Measurements from ENCODE around the gene CHCHD1. TPM values are rescaled to one million over a fixed set of nuclear protein-coding genes. Genes with fewer than 3 reads are reported as not detected.

The CHCHD1 gene
- polyA plus RNA-seq, 3 donors = 47.2 to 52.5 (median 50.0) TPM

GRCh38 chr10:73802276-73802991, 20.6 kb downstream of the CHCHD1 start:
- DNase-seq (ENCODE audit: extremely low read depth in 1 of 11, low read depth in 9 of 11, low spot score in 4 of 11) = no peak

DNA sequence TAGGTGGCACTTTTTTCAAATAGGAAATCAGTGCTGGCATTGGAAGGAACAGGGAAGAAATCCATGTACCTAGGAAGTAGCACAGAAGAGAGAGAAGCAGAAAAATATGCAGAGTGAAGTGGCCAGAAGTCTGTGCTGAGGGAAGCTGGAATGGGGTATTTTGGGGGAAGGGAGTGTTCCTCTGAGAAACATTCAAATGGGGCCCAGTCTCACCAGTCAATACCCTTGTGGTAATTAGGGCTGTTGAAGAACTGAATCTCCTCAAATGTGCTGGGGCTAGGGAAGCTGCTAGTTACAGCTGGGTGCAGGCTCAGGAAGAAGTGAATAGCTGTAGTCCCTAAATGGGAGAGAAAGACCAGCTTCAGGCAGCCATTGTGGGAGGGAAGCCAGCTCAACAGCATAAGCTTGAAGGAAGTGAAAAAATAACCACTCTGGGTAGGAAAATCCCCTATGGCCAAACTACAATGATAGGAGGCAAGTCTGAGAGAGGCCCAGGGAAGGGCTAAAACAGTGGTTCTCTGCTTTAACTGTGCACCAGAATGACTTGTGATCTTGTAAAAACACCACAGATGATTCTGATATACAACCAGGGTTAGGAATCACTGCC, 21.9 kb downstream of the CHCHD1 start:
- no peak for DNase-seq (ENCODE audit: extremely low read depth in 1 of 11, low read depth in 9 of 11, low spot score in 4 of 11)

DNA sequence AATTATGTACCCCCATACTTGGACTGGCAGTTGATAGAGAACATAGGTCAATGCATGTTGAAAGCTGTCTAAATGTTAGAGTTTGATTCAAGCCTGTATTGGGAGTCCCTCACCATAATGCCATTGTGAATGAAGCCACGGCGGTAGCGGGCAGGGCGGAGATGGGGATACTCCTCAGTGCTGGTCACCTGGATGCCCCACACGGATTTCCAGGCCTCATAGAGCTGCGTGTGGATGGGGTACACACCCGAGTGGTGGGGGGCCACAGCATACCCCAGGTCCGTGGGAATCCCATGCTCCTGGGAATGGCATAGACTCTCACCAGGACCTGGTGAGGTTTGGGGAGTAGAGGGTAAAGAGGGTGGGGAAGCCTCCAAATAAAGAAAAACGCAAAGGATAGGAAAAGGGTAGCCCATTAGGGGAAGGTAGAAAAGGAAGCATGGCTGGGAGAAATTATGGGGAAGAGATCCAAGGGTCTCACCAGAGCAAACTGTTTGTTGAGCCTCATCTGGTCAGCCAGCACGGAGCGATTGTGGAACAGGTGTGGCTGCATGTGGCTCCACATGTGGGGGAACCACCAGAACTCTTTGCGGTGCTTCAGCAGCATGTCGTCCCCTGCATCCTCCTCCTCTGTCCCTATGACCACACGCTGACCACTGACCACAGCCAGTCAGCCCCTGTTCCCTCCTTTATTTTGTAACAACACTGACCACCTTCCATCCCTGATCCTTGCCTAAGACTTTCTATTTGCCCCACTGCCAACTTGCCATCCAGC, 24.5 kb downstream of the CHCHD1 start:
- no peak for DNase-seq (ENCODE audit: extremely low read depth in 1 of 11, low read depth in 9 of 11, low spot score in 4 of 11)

- no peak for DNase-seq (ENCODE audit: extremely low read depth in 1 of 11, low read depth in 9 of 11, low spot score in 4 of 11)
These were observed 25.6 kb downstream of the CHCHD1 start for GRCh38 chr10:73807471-73807870.

DNA sequence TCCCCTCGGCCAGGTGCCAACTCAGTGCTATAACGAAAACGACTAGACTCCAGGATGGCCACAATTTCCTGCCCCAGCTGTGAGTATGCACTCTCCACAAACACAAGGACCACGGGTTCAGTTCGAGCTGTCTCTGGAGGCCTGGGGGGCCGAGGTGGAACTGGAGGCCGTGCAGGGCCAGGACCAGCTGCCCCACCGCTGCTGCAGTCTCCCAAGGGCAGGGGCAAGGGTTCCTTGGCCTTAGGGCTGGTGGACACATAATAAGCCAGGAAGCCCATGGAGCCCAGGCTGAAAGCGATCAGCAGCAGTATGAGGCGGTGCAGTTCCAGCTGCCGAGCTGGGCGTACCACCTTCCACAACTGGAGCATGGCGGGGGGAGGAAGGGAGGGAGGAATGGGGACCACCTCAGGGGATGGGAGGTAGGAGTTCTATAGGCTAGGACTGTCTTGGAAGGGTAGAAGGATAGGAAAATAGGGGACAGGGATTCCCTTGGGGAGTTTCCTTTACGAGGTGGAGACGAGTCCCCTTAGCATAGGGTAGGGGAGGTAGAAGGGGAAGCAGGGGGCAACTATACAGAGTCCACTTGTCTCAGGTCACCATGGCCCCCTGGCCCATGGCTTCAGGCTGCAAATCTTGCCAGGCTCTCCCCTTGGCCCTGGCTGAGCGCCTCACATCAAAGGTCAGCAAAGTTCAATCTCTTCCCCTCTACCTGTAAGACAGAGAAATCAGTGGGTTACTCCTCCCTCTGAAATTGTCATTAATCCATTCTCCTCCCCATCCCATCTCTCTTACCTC, 26.4 kb downstream of the CHCHD1 start:
- no peak for DNase-seq (ENCODE audit: extremely low read depth in 1 of 11, low read depth in 9 of 11, low spot score in 4 of 11)

- DNase-seq (ENCODE audit: extremely low read depth in 1 of 11, low read depth in 9 of 11, low spot score in 4 of 11) = no peak
These were observed 27.4 kb downstream of the CHCHD1 start for GRCh38 chr10:73809061-73809818.

- no peak for DNase-seq (ENCODE audit: extremely low read depth in 1 of 11, low read depth in 9 of 11, low spot score in 4 of 11)
These were observed 28.5 kb downstream of the CHCHD1 start for GRCh38 chr10:73810358-73810734.

- peak in 1 of 11 donors; percentile 15 for DNase-seq (ENCODE audit: extremely low read depth in 1 of 11, low read depth in 9 of 11, low spot score in 4 of 11)
These were observed 29.1 kb downstream of the CHCHD1 start for GRCh38 chr10:73810735-73811465.

GRCh38 chr10:73812657-73813056, 30.8 kb downstream of the CHCHD1 start:
- DNase-seq (ENCODE audit: extremely low read depth in 1 of 11, low read depth in 9 of 11, low spot score in 4 of 11) = no peak

- no peak for DNase-seq (ENCODE audit: extremely low read depth in 1 of 11, low read depth in 9 of 11, low spot score in 4 of 11)
These were observed 31.5 kb downstream of the CHCHD1 start for GRCh38 chr10:73813333-73813732.

DNA sequence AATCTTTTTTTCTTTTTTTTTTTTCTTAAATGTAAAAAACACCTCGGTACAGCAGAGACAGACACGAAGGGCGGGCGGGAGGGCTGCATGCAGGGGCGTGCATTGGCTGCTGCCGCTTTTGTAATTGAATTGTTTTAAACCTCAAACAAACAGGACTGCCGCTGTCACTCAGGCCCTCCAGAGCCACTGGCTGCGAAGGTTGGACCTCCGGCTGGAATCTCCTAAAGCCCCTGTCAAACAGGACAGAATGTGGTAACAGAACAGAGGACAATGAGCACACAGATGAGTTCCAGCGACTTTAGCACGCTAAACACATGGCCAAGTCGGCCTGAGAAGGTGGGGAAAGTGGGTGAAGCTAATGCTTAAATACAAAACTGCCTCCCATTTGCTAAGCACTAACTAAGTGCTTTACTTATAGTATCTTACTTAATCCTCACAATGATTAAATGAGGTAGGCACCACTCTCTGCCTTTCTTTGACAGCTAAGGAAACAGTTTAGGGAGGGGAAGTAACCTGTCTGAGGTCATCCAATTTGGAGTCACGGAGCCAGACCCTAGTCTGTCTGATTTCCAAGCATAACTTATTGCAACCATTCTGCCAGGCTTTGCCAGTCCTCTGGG, 32.5 kb downstream of the CHCHD1 start:
- DNase-seq (ENCODE audit: extremely low read depth in 1 of 11, low read depth in 9 of 11, low spot score in 4 of 11) = no peak

GRCh38 chr10:73814896-73815718, 33.3 kb downstream of the CHCHD1 start:
- no peak for DNase-seq (ENCODE audit: extremely low read depth in 1 of 11, low read depth in 9 of 11, low spot score in 4 of 11)

DNA sequence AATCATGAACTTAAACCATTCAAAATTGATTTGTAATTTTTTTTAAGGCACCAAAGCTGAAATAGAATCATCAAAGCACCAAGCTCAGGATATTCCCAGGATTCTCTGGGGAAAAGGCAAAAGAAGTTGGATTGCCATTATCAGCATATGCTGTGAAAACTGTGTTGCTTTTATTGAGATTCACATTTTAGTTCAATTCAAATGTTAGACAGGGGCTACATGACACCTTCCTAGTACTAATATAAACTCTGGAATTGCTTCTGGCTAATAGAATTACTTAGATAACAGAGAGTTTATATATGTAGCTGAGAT, 33.8 kb downstream of the CHCHD1 start:
- DNase-seq (ENCODE audit: extremely low read depth in 1 of 11, low read depth in 9 of 11, low spot score in 4 of 11) = no peak

DNA sequence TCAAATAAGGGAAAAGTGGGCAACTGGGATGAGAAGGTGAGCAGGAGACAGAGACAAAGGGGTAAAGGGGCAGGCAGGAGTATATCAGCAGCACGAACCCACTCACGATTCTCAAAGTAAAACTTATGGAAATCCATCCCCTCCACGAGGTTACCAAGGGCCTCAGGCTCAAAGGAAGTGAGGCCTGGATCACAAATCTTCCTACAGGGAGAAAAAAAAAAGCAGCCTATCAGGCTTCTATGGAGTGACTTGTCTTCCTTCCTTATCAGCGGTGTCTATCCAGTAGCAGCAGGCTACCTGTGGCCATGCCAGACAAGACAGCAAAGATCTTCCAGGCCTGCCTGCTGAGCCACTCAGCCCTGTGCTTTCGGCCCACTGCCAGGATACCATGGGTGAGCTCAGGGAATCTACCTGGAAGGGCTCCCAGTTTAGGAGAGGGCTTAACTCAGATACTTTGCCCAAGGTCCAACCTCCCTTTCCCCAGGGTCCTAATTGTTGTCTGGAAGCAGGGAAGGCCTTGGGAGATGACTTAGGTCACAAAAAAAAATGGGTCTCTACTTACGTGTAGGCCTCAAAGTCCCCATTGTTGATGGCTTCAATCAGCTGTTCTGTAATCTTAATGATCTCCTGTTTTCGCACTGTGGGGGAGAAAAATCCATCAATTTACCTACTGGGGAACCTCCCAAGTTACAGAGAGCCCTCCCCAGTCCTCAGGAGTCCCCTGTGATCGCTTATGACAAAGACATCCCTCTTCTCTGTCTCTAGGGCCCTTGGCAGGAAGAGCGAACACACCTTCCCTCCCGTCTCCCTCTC, 35.3 kb downstream of the CHCHD1 start:
- no peak for DNase-seq (ENCODE audit: extremely low read depth in 1 of 11, low read depth in 9 of 11, low spot score in 4 of 11)

DNA sequence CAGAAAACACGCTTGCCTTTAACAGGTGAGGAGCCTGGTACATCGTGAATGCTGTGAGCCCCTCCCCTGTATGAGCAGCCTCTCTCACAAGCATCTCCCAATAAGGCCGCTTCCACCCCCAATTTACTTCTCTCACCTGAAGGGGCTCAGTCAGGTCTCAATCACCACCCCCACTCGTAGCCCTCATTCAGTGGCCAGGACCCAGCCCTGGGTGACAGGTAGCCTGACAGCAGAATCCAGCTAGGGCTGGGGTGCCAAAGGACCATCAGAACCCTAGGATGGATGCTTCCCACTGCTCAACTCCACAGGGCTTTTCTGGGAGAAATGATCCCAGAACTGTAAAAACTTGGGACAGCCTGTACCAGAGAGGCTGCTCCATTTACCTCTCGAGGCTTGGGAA, 36.0 kb downstream of the CHCHD1 start:
- DNase-seq (ENCODE audit: extremely low read depth in 1 of 11, low read depth in 9 of 11, low spot score in 4 of 11) = no peak

DNA sequence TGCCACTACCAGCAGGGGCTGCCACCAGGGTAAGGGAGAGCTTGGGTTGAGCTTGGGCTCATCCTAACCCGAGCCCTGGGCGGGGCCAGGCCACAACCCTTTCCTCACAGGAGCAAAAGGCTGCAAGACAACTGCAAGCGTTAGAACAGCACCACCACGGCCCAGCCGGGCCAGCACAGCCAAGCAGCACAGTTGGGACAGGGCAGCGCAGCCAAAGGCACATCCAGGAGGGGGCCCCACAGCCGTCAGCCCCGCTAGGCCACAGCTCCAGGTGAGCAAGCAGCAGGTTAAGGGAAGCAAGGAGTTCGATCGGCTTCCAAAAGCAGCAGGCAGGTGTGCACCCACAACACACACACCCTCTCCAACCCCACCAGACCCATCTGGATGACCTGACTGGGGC, 36.6 kb downstream of the CHCHD1 start:
- no peak for DNase-seq (ENCODE audit: extremely low read depth in 1 of 11, low read depth in 9 of 11, low spot score in 4 of 11)
